ENCODE data around the gene MVP.
A peak's percentile ranks its signal among the peaks of the same experiment; 100 is the strongest.
"Not testable (repeated sequence)": the region's sequence is repeated elsewhere in the genome, so short reads cannot be mapped to it uniquely, and the experiment has no call there.

MVP gene

DNA sequence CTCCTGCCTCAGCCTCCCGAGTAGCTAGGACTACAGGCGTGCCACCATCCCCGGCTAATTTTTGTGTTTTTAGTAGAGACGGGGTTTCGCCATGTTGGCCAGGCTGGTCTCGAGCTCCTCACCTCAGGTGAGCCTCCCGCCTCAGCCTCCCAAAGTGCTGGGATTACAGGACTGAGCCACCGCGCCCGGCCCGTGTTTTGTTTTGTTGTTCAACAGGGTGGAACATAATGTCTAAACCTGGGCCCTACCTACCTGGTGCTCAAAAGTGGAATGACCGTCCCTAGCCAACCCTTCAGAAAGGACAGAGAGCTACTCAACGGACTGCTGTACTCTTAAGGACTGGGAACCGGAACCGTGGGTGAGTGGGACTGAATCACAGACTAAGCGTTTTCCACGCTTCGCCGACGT, 30.5 kb upstream of the MVP start:
- H3K9ac ChIP-seq (ENCODE audit: low read depth, low read length) = peak overlapping the region; percentile 78
- no peaks in the 10 kb centered on the region; the same call in 1 of the 2 replicates for H3K27me3 ChIP-seq (ENCODE audit: control insufficient read depth, insufficient read depth, low read length)
- H3K36me3 ChIP-seq (ENCODE audit: control insufficient read depth, insufficient read depth, low read length) = peaks cover 15% of the 10 kb centered on the region; the same call in 1 of the 2 replicates
- peaks cover 15% of the 10 kb centered on the region for H3K4me1 ChIP-seq (ENCODE audit: control insufficient read depth, insufficient read depth, low read length)
- no peaks in the 10 kb centered on the region for H3K9me3 ChIP-seq (ENCODE audit: control insufficient read depth, insufficient read depth, low read length)
- peak overlapping the region; percentile 98 for H3K4me3 ChIP-seq (ENCODE audit: low read depth, low read length)
- H3K27ac ChIP-seq (ENCODE audit: low read depth, low read length) = peak overlapping the region; percentile 82

DNA sequence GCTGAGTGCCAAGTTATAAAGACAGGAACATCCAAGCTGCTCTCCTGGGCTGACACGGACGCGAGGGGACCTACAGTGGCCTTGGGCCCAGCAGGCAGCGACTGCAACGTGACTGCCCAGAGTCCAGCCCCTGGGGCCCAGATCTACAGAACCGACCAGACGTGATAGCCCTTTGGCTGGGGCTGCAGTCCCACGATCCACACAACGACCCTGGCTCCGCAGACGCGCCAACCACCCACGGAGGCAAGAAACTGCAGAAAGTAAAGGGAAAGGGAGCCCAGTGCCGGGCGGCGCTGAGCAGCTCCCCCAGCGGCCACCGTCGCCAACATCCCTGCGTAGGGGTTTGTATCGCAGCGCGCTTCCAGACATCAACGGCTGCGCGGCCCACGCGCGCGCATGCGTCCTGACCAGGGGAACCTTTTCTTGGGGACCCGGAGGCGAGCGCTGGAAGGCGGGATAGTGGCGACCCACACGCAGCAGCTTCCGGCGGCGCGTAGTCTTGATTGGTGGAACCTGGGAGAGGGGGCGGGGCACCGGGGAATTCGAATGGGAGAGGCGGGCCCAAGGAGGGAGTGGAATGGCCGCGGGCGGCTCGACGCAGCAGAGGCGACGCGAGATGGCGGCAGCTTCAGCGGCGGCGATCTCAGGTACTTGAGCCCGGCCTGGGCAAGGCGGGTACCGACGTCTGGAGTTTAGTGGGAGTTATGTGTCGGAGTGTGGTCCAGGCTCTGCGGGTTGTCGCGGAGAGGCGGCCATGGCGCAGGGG, 29.9 kb upstream of the MVP start, which contains the start of gene KIF22:
KIF22 (plus strand) TSS at position 569 of the 766 bp plus-strand sequence; CDS start at position 578, 9 bp downstream.
- H3K9ac ChIP-seq (ENCODE audit: low read depth, low read length) = peak within 1 kb of the TSS; percentile 85
- peaks cover 21% of the 10 kb centered on the region; the same call in 1 of the 2 replicates for H3K36me3 ChIP-seq (ENCODE audit: control insufficient read depth, insufficient read depth, low read length)
- H3K4me3 ChIP-seq (ENCODE audit: low read depth, low read length) = peak within 1 kb of the TSS; percentile 98
- H3K4me1 ChIP-seq (ENCODE audit: control insufficient read depth, insufficient read depth, low read length) = peaks cover 15% of the 10 kb centered on the region
- H3K9me3 ChIP-seq (ENCODE audit: control insufficient read depth, insufficient read depth, low read length) = no peaks in the 10 kb centered on the region
- H3K27ac ChIP-seq (ENCODE audit: low read depth, low read length) = peak within 1 kb of the TSS; percentile 85
- H3K27me3 ChIP-seq (ENCODE audit: control insufficient read depth, insufficient read depth, low read length) = no peaks in the 10 kb centered on the region; the same call in 1 of the 2 replicates

DNA sequence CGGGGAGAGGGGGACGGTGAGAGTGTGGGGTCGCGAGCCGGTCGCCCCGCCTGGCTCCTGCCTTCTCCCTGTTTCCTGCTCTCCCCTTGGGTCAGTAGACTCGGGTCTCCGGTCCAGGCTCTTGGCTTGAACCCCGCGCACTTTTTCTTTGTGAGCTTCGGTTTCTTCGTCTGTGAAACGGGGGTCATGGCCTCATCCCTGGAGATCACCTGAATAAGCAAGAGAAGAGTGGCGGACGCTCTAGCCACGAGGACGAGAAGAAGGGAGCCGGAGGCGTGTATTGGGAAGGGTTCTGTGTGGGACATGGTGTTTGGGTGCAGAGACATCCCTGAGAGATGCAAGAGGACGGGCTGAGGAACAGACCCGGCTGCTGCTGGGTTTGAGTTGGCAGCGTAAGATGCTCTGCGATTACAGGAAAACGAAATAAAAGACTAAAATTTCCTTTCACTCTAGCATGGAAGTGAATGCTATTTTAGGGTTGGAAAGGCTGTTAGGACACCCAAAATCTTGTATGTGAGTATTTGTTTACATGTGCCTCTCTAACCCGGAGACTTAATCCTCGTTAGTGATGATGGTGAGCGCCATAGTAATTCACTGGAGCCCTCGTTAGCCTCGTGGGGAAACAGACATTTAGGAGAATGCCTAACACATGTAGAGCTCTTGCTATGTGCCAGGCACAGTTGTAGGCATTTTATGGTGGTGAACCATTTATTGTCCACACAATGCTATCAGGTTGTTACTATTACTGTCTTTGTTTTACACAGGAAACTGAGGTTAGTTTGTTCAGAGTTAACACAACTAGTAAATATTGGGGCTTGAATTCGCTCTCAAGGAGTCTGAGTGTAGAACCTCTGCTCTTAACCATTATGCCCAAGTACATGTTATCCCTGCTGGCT, 29.1 kb upstream of the MVP start:
- H3K4me3 ChIP-seq (ENCODE audit: low read depth, low read length) = peak overlapping the region; percentile 98
- H3K9ac ChIP-seq (ENCODE audit: low read depth, low read length) = peak overlapping the region; percentile 85
- H3K27ac ChIP-seq (ENCODE audit: low read depth, low read length) = peak overlapping the region; percentile 85
- peaks cover 13% of the 10 kb centered on the region for H3K4me1 ChIP-seq (ENCODE audit: control insufficient read depth, insufficient read depth, low read length)
- no peaks in the 10 kb centered on the region for H3K27me3 ChIP-seq (ENCODE audit: control insufficient read depth, insufficient read depth, low read length)
- H3K9me3 ChIP-seq (ENCODE audit: control insufficient read depth, insufficient read depth, low read length) = no peaks in the 10 kb centered on the region
- peaks cover 25% of the 10 kb centered on the region for H3K36me3 ChIP-seq (ENCODE audit: control insufficient read depth, insufficient read depth, low read length)

DNA sequence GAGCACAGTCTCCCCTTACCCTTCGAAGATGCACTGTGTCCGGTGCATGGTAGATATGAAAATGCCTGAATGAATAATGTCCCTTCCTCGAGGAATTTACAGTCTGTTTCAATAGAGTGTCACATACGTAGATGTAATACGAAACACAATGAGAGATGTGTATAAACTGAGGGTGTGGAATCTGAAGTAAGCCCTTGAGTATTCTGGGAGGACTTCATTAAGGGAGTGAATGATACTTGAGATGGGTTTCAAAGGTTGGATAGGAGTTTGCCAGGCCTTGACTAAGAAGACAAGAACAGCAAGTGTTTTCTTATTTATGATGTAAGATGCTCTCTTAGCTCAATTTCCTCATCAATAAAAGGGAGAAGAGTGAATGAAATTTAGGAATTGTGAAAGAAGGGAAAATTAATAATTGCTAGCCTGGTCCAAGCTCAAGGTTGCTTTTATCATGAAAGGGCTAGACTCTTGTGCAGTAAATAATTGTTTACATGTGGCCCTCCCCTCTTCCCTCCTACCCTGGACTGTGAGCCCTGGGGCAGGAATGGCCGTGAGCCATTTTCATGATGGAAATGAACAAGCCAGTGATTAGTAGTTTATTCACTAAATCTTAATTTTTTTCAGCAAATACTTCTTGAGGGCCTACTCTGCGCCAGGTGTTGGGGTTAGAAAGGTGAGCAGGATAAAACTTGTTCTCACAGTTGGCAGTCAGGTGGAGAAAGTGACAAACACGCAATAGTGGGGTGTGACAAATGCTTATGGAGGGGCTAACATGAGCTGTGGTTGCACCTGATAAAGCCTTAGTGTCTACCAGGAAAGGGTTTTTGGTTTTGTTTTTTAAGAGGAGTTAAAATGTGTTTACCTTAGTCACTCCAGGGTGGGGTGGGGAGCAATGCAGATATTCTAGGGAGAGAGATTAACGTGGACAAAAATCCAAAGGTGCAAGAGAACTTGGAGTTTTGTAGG, 28.1 kb upstream of the MVP start:
- peaks cover 13% of the 10 kb centered on the region for H3K4me1 ChIP-seq (ENCODE audit: control insufficient read depth, insufficient read depth, low read length)
- peak overlapping the region; percentile 85; the same call in 1 of the 2 replicates for H3K9ac ChIP-seq (ENCODE audit: low read depth, low read length)
- H3K4me3 ChIP-seq (ENCODE audit: low read depth, low read length) = peak overlapping the region; percentile 98
- H3K9me3 ChIP-seq (ENCODE audit: control insufficient read depth, insufficient read depth, low read length) = no peaks in the 10 kb centered on the region
- no peaks in the 10 kb centered on the region for H3K27me3 ChIP-seq (ENCODE audit: control insufficient read depth, insufficient read depth, low read length)
- peaks cover 34% of the 10 kb centered on the region for H3K36me3 ChIP-seq (ENCODE audit: control insufficient read depth, insufficient read depth, low read length)
- H3K27ac ChIP-seq (ENCODE audit: low read depth, low read length) = no peak overlapping the region

DNA sequence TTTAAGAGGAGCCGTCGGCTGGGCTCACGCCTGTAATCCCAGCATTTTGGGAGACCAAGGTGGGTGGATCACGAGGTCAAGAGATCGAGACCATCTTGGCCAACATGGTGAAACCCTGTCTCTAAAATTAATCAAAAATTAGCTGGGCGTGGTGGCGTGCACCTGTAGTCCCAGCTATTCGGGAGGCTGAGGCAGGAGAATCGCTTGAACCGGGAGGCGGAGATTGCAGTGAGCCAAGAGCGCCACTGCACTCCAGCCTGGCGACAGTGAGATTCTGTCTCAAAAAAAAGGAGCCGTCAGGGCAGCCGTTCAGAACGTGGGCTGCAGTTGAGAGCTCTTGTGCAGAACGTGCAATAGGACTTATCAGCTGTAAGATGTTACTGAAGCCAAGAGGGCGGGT, 27.1 kb upstream of the MVP start:
- peaks cover 45% of the 10 kb centered on the region for H3K36me3 ChIP-seq (ENCODE audit: control insufficient read depth, insufficient read depth, low read length)
- H3K9ac ChIP-seq (ENCODE audit: low read depth, low read length); H3K27ac ChIP-seq (ENCODE audit: low read depth, low read length); H3K9me3 ChIP-seq (ENCODE audit: control insufficient read depth, insufficient read depth, low read length); H3K27me3 ChIP-seq (ENCODE audit: control insufficient read depth, insufficient read depth, low read length); H3K4me3 ChIP-seq (ENCODE audit: low read depth, low read length): not testable (repeated sequence)
- H3K4me1 ChIP-seq (ENCODE audit: control insufficient read depth, insufficient read depth, low read length) = peaks cover 13% of the 10 kb centered on the region

DNA sequence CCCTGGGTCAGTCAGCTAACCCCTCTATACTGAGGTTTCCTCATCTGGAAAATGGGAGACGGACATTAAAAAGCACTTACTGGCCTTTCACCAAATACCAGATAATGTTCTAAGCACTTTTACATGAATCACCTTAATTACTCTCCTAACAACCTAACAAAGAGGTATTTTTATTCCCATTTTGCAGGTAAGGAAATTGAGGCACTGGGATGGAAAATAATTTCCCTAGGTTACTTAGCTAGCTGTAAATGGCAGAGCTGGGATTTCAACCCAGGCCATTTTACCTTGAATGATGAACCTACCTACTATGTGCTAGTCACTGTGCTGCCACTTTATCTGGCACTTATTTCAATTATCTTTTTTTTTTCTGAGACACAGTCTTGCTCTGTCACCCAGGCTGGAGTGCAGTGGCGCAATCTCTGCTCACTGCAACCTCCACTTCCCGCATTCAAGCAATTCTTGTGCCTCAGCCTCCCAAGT, 26.0 kb upstream of the MVP start:
- H3K27ac ChIP-seq (ENCODE audit: low read depth, low read length) = no peak overlapping the region
- H3K9me3 ChIP-seq (ENCODE audit: control insufficient read depth, insufficient read depth, low read length) = no peaks in the 10 kb centered on the region
- H3K9ac ChIP-seq (ENCODE audit: low read depth, low read length) = no peak overlapping the region
- H3K4me3 ChIP-seq (ENCODE audit: low read depth, low read length) = no peak overlapping the region
- H3K4me1 ChIP-seq (ENCODE audit: control insufficient read depth, insufficient read depth, low read length) = peaks cover 13% of the 10 kb centered on the region
- H3K27me3 ChIP-seq (ENCODE audit: control insufficient read depth, insufficient read depth, low read length) = no peaks in the 10 kb centered on the region
- H3K36me3 ChIP-seq (ENCODE audit: control insufficient read depth, insufficient read depth, low read length) = peaks cover 56% of the 10 kb centered on the region

DNA sequence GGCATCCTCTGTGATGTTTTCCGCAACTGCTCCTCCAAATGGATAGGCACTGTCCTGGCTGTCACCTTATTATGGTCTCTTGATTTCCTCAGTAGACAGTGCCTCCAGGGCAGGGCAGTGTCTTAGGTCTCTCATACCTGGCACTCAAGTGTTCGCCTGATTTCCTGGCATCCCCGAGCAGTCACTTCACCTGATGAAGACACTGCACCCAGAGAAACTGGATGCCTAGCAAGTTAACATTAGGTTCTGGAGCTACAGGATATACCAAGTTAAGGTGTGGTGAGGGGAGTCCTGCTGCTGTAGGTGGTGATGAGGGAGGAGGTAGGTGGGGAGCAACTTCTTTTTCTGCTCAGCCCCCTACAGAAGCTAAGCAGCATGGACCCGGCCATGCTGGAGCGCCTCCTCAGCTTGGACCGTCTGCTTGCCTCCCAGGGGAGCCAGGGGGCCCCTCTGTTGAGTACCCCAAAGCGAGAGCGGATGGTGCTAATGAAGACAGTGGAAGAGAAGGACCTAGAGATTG, 17.8 kb upstream of the MVP start:
- no peaks in the 10 kb centered on the region for H3K9me3 ChIP-seq (ENCODE audit: control insufficient read depth, insufficient read depth, low read length)
- H3K4me3 ChIP-seq (ENCODE audit: low read depth, low read length) = no peak overlapping the region
- H3K4me1 ChIP-seq (ENCODE audit: control insufficient read depth, insufficient read depth, low read length) = peaks cover 13% of the 10 kb centered on the region
- H3K27ac ChIP-seq (ENCODE audit: low read depth, low read length) = no peak overlapping the region
- no peaks in the 10 kb centered on the region for H3K27me3 ChIP-seq (ENCODE audit: control insufficient read depth, insufficient read depth, low read length)
- H3K9ac ChIP-seq (ENCODE audit: low read depth, low read length) = no peak overlapping the region
- H3K36me3 ChIP-seq (ENCODE audit: control insufficient read depth, insufficient read depth, low read length) = peaks cover 66% of the 10 kb centered on the region

DNA sequence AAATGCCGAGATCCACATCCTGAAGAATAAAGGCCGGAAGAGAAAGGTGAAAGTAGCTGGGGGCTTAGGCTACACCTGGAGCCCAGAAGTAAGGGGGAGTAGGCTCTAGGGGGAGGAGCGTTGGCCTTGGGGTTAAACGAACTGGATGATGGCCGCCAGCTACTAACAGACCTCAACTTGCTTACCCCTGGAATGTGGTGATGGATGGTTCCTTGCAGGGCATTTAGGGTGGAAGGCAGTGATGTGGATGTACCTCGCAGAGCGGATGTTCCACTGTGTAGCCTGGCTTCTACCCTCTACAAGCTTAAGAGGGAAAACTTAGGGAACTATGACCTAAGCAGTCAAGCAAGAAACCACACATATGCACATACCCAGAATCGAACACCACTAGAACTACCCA, 16.2 kb upstream of the MVP start:
- Histone ChIP-seq H3K9ac (ENCODE audit: low read depth, low read length) (no peak overlapping the region), H3K27me3 (ENCODE audit: control insufficient read depth, insufficient read depth, low read length) (no peaks in the 10 kb centered on the region), H3K4me1 (ENCODE audit: control insufficient read depth, insufficient read depth, low read length) (peaks cover 21% of the 10 kb centered on the region), H3K27ac (ENCODE audit: low read depth, low read length) (peak overlapping the region; percentile 36), H3K36me3 (ENCODE audit: control insufficient read depth, insufficient read depth, low read length) (peaks cover 60% of the 10 kb centered on the region), H3K4me3 (ENCODE audit: low read depth, low read length) (peak overlapping the region; percentile 72; the same call in 1 of the 2 replicates), H3K9me3 (ENCODE audit: control insufficient read depth, insufficient read depth, low read length) (no peaks in the 10 kb centered on the region)

DNA sequence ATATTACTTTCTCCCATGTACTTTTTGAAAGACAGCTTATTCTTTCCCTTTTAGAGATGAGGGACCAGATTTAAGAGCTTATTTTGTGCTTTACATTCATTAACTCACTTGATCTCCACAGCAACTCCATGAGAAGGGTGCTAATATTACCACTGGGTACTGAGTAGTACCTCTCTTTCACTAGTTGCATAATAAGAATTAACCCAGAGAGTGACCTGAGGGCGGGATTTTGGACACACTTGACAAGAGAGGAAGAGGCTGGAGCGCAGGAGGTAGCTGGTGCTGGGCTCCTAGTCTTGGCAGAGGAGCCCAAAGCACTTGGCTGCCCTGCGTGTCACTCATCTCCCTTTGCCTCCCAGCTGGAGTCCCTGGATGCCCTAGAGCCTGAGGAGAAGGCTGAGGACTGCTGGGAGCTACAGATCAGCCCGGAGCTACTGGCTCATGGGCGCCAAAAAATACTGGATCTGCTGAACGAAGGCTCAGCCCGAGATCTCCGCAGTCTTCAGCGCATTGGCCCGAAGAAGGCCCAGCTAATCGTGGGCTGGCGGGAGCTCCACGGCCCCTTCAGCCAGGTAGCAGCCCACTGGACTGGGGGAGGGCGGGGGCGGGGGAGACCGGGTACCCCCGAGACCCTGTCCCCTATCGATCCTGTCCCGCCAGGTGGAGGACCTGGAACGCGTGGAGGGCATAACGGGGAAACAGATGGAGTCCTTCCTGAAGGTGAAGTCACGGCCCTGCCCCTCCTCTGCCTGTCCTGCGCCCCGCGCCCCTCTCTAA, 15.6 kb upstream of the MVP start:
- Histone ChIP-seq H3K4me3 (ENCODE audit: low read depth, low read length) (peak overlapping the region; percentile 72), H3K9ac (ENCODE audit: low read depth, low read length) (peak overlapping the region; percentile 76), H3K27ac (ENCODE audit: low read depth, low read length) (peak overlapping the region; percentile 97), H3K4me1 (ENCODE audit: control insufficient read depth, insufficient read depth, low read length) (peaks cover 24% of the 10 kb centered on the region), H3K36me3 (ENCODE audit: control insufficient read depth, insufficient read depth, low read length) (peaks cover 59% of the 10 kb centered on the region), H3K27me3 (ENCODE audit: control insufficient read depth, insufficient read depth, low read length) (no peaks in the 10 kb centered on the region), H3K9me3 (ENCODE audit: control insufficient read depth, insufficient read depth, low read length) (no peaks in the 10 kb centered on the region)
